Adrenal gland (tissue), 12 donors: ENCODE measurements around the gene ACTG1. TPM values are rescaled to one million over a fixed set of nuclear protein-coding genes. Genes with fewer than 3 reads are reported as not detected.

Experiments used
- DNase-seq, 7 donors: peaks; one replicate each; pipeline ENCODE4 v3.0.0-alpha.2; 2019 to 2020
- H3K27ac ChIP-seq, 5 donors: fragments of 200-600 bp; sonication (generic) in 4 of 5; 1 replicate in 3 of 5; 2 replicates in 2 of 5; pipeline versions ENCODE4 v1.5.1 to v1.8.0; 2016 to 2020; ENCODE audit warnings: mild to moderate bottlenecking in 1 of 5
- H3K27me3 ChIP-seq: fragments of 200-600 bp; 2 replicates; pipeline ENCODE4 v1.8.0; 2021
- H3K36me3 ChIP-seq, 2 donors: fragments of 200-600 bp; replicated peaks in 1 of 2; 1 replicate in 1 of 2; 2 replicates in 1 of 2; pipeline versions ENCODE4 v1.5.1 to v1.8.0; 2018 to 2022
- H3K4me1 ChIP-seq, 2 donors: fragments of 200-600 bp; replicated peaks in 1 of 2; 1 replicate in 1 of 2; 2 replicates in 1 of 2; pipeline versions ENCODE4 v1.5.1 to v1.8.0; 2018 to 2021
- H3K4me3 ChIP-seq, 4 donors: fragments of 200-600 bp; sonication (generic) in 3 of 4; one replicate each; pipeline ENCODE4 v1.5.1; 2016 to 2018
- H3K9me3 ChIP-seq, 3 donors: fragments of 200-600 bp; sonication (generic) in 1 of 3; replicated peaks in 1 of 3; 1 replicate in 2 of 3; 2 replicates in 1 of 3; pipeline versions ENCODE4 v1.5.1 to v1.8.0; 2016 to 2021
- POLR2A ChIP-seq, 2 donors: fragments of 450-650 bp; IDR thresholded peaks; one replicate each; pipeline ENCODE4 v1.6.1; 2017; ENCODE audit warnings: antibody characterized with exemption in 2 of 2, mild to moderate bottlenecking in 2 of 2, moderate library complexity in 1 of 2
- WGBS, 4 donors: extraction: QIAGEN DNeasy Blood & Tissue Kit in 2 of 4; methylation state at CpG; one replicate each; pipeline versions ENCODE4 v1.1.5 to v1.1.7; 2013 to 2017; 5-methylcytosine and 5-hydroxymethylcytosine counted together
- intact Hi-C, 2 donors: fragments of 100-400 bp; cut with DNase I; formaldehyde crosslinking; loops; one replicate each; pipeline versions ENCODE4 v1.14.1 to v1.15.0; 2022 to 2023
- polyA plus RNA-seq, 3 donors: library from polyadenylated mRNA; stranded (reverse); fragments of 200-250 nt in 2 of 3; fragments of 350-450 nt in 1 of 3; fragmentation: Illumina TruSeq in 1 of 3; extraction: RNeasy Lipid Tissue Mini Kit (QIAGEN cat#74804) in 1 of 3; gene quantifications; one replicate each; pipeline ENCODE4 v1.2.3, GENCODE V29; 2013 to 2014
- total RNA-seq, 9 donors: library from RNA; depleted of rRNA in 4 of 9; stranded (reverse); fragments of >200 nt in 4 of 9; fragments of 120-200 nt in 1 of 9; fragmentation: NEBNext Ultra II Directional in 1 of 9; extraction: Animal tissue kit (Norgen Biotek cat#: 25700) in 1 of 9; gene quantifications; one replicate each; pipeline versions ENCODE4 v1.1.0 to v1.2.4, GENCODE V29; 2013 to 2023
- TF ChIP-seq, protein P1 (sequence below), 6 experiments: fragments of 450-650 bp in 4 of 6; fragments of 200-600 bp in 2 of 6; sonication (generic) in 1 of 6; IDR thresholded peaks; 1 replicate in 5 of 6; 2 replicates in 1 of 6; pipeline versions ENCODE4 v1.5.1 to v1.8.0; 2016 to 2021; ENCODE audit warnings: antibody characterized with exemption in 6 of 6, mild to moderate bottlenecking in 2 of 6, moderate library complexity in 1 of 6
- donor health status: healthy with polysubstance abuse.
- donor health status: Bipolar disorder and iron deficiency.
- donor health status: DM: yes; HTN: yes; CAD: no.
- donor health status: DM: no; HTN: no; CAD: no.
- donor health status: DM: no; HTN: no; CAD: no.
- donor health status: DM: yes; HTN: yes; CAD: no.

ACTG1 gene
- total and polyA plus RNA-seq, 12 donors: 828 to 6,446 (median 2,144) TPM

DNA sequence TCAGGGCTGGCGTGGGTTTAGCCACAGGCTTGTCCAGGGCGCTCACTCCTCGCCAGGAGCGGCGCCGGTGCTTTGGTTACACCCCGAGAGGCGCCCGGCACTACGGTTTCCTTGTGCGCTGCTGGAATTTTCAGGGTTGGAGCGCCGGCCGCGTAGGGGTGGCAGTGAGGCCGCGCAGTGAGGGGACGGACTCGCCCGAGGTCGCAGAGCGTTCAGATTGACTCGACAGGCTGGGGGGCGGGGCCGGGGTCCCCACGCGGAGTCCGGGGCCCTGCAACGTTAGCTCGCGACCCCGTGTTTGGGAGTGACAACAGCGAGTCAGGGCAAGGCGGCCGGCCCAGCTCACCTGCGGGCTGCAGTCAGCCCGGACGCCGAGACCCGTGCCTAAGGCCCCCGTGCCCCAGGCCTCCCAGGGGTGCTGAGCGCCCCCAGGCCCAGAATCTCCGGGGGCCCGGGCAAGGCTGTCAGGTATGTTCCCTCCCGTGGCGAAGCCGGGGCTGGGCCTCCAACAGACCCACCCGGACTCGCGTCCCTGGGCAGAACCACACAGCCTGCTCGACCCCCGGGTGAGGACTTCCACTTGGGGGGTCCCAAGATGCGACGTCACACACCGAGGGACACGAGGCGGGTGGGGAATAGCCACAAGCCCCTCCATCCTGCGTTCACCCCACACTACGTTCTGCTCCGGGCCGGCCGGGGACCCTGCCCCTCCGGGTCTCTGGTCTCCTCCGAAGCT, 1.3 kb upstream of the ACTG1 start:
- H3K9me3 ChIP-seq: no peaks in the 10 kb centered on the region
- H3K27me3 ChIP-seq: no peaks in the 10 kb centered on the region
- peak; percentile 12 to 47 for TF ChIP-seq POLR2A (IDR thresholded peaks at IDR 0.05)
- TF ChIP-seq, protein P1, sequence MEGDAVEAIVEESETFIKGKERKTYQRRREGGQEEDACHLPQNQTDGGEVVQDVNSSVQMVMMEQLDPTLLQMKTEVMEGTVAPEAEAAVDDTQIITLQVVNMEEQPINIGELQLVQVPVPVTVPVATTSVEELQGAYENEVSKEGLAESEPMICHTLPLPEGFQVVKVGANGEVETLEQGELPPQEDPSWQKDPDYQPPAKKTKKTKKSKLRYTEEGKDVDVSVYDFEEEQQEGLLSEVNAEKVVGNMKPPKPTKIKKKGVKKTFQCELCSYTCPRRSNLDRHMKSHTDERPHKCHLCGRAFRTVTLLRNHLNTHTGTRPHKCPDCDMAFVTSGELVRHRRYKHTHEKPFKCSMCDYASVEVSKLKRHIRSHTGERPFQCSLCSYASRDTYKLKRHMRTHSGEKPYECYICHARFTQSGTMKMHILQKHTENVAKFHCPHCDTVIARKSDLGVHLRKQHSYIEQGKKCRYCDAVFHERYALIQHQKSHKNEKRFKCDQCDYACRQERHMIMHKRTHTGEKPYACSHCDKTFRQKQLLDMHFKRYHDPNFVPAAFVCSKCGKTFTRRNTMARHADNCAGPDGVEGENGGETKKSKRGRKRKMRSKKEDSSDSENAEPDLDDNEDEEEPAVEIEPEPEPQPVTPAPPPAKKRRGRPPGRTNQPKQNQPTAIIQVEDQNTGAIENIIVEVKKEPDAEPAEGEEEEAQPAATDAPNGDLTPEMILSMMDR (IDR thresholded peaks at IDR 0.05): no peak
- peaks cover 28 to 58% of the 10 kb centered on the region in 2 donors for H3K4me1 ChIP-seq
- H3K36me3 ChIP-seq: peaks cover 0 to 32% of the 10 kb centered on the region in 2 donors
- peak overlapping the region in 2 of 4 donors; percentile 39 to 92 for H3K4me3 ChIP-seq
- intact Hi-C loops: loop anchor here (10.0 kb wide), 1 partner anchor 91 kb away; no protein-coding TSS in a partner anchor
- WGBS, 4 donors: 7 to 26% (median 14%) methylated on average over 18 to 64 of the region's 64 CpGs
- peak overlapping the region; percentile 86 to 99 (median 87) for H3K27ac ChIP-seq
- DNase-seq: peak; percentile 58 to 83 (median 72)

DNA sequence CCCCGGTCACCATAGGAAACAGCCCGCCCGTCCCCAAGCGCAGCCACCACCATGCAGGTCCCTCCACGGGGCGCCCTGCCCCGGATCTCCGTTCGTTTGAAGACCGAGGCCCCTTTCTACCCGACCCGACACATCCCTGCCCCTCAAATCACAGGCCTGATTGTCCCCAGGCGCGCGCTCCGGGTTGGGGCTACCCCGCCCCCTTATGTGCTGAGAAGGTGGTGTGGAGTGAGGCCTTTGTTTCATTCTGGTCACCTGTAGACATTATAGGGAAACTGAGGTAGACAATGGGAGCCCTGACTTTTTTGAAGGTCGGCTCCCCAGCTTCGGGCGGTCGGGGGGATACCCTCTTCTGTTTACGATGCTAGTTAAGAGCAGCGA, 763 bp upstream of the ACTG1 start:
- no peaks in the 10 kb centered on the region for H3K27me3 ChIP-seq
- 6 to 11% (median 9%) methylated on average over 9 to 23 of the region's 23 CpGs for WGBS, 4 donors
- H3K9me3 ChIP-seq: no peaks in the 10 kb centered on the region
- intact Hi-C loops: loop anchor here (10.0 kb wide), 1 partner anchor 91 kb away; no protein-coding TSS in a partner anchor
- peak overlapping the region in 3 of 4 donors; percentile 38 to 92 (median 56) for H3K4me3 ChIP-seq
- peaks cover 28 to 56% of the 10 kb centered on the region in 2 donors for H3K4me1 ChIP-seq
- H3K27ac ChIP-seq: peak overlapping the region; percentile 86 to 99 (median 87)
- TF ChIP-seq POLR2A (IDR thresholded peaks at IDR 0.05): no peak
- TF ChIP-seq, protein P1 (IDR thresholded peaks at IDR 0.05): no peak
- peaks cover 0 to 32% of the 10 kb centered on the region in 2 donors for H3K36me3 ChIP-seq
- DNase-seq: peak; percentile 58 to 82 (median 66)

DNA sequence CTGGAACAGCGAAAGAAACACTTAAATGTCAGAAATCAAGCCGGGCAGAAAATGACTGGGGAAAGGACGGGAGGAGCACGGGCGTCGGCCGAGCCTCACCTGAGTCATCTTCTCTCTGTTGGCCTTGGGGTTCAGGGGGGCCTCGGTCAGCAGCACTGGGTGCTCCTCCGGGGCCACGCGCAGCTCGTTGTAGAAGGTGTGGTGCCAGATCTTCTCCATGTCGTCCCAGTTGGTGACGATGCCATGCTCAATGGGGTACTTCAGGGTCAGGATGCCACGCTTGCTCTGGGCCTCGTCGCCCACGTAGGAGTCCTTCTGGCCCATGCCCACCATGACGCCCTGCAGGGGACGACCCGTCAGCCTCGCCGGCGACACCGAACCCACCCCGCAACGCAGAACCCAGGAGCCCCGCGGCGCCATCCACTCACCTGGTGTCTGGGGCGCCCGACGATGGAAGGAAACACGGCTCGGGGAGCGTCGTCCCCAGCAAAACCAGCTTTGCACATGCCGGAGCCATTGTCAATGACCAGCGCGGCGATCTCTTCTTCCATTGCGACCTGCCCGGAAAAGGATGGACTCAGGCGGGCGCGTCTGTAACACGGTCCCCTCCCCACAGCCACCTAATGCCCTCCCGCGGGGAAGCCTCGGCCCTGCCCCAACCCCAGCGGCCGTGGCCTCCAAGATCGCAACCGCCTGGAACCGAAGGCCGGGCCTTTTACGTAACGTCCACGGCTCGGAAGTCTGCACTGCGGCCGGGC, 616 bp downstream of the ACTG1 start:
- Histone ChIP-seq H3K4me1 (peaks cover 28 to 53% of the 10 kb centered on the region in 2 donors), H3K27ac (peak overlapping the region; percentile 79 to 99 (median 88)), H3K9me3 (no peaks in the 10 kb centered on the region), H3K27me3 (no peaks in the 10 kb centered on the region), H3K4me3 (peak overlapping the region; percentile 48 to 95 (median 88)), H3K36me3 (peaks cover 0 to 32% of the 10 kb centered on the region in 2 donors)
- WGBS, 4 donors: 0 to 2% (median 0%) methylated on average over 8 to 62 of the region's 62 CpGs
- TF ChIP-seq, protein P1 (IDR thresholded peaks at IDR 0.05): no peak
- peak in 1 of 2 donors; percentile 6 for TF ChIP-seq POLR2A (IDR thresholded peaks at IDR 0.05)
- intact Hi-C loops: loop anchor here (10.0 kb wide), 1 partner anchor 93 kb away; no protein-coding TSS in a partner anchor
- DNase-seq: peak in 6 of 7 donors; percentile 50 to 73 (median 58)

DNA sequence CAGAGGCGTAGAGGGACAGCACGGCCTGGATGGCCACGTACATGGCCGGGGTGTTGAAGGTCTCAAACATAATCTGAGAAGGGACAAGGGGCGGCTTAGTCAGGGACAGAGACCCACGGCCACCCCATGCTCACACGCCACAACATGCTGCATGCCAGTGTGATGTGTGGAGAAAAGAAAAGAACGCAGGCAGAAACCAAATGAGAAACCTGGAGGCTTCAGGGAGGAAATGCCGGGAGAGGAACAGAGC, 1.1 kb downstream of the ACTG1 start:
- H3K9me3 ChIP-seq: no peaks in the 10 kb centered on the region
- TF ChIP-seq, protein P1 (IDR thresholded peaks at IDR 0.05): no peak
- TF ChIP-seq POLR2A (IDR thresholded peaks at IDR 0.05): no peak
- H3K27me3 ChIP-seq: no peaks in the 10 kb centered on the region
- peaks cover 26 to 50% of the 10 kb centered on the region in 2 donors for H3K4me1 ChIP-seq
- intact Hi-C loops: loop anchor here (10.0 kb wide), 1 partner anchor 93 kb away; no protein-coding TSS in a partner anchor
- 1 to 4% (median 2%) methylated on average over 9 of the region's 9 CpGs for WGBS, 4 donors
- H3K36me3 ChIP-seq: peaks cover 0 to 32% of the 10 kb centered on the region in 2 donors
- DNase-seq: no peak
- peak overlapping the region; percentile 48 to 95 (median 88) for H3K4me3 ChIP-seq
- H3K27ac ChIP-seq: peak overlapping the region in 4 of 5 donors; percentile 24 to 99 (median 94)
